HG02970 (cell line): ENCODE measurements around the gene C11orf68.

ENCODE experiments used
- ATAC-seq: cut with Tn5 transposase; IDR thresholded peaks from one replicate; pipeline ENCODE4 v1.9.1; 2021; ENCODE audit warnings: mild to moderate bottlenecking, moderate library complexity, moderate number of reproducible peaks; ENCODE audit not compliant: unreplicated experiment, low FRiP score

Gene C11orf68

DNA sequence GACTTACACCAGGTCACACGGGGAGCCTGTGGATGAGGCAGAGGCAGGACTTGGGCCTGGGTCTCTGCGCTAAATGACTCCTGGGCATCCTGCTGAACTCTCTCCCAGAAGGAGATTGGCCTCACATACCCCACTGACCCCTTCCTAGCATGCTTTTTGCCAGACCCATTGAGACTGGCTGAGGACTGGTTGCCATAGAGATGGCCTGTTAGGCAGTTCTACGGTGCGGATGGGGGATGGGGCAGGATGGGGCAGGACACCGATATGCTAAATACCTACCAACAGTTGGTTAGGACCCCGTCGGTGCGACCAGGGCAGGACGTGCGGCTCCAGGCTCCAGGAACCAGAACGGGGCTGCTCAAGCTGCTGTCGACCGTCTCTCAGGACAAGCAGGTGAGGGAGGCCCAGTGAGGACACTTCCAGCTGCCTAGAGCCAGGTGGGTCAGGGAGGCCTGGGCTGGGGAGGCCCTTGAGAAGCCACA is 26.6 kb upstream of the C11orf68 start, which contains the start of gene TSGA10IP:
Gene TSGA10IP, plus strand, starts transcription at position 51 of the 482 bp plus-strand sequence. Its CDS starts 196 bp downstream, at position 247.
- no peak for ATAC-seq

DNA sequence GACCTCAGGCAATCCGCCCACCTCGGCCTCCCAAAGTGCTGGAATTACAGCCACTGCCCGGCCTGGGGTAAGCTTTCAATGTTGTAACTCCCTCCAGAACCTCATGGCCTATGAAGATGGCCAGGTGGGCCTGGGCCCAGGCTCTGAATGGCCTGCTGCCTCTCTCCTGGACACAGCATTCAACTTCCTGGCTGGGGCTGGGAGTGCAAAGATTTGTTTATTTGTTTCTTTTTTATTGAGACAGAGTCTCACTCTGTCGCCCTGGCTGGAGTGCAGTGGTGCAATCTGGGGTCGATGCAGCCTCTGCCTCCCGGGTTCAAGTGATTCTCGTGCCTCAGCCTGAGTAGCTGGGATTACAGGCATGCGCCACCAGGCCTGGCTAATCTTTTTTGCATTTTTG is 25.9 kb upstream of the C11orf68 start:
- no peak for ATAC-seq

DNA sequence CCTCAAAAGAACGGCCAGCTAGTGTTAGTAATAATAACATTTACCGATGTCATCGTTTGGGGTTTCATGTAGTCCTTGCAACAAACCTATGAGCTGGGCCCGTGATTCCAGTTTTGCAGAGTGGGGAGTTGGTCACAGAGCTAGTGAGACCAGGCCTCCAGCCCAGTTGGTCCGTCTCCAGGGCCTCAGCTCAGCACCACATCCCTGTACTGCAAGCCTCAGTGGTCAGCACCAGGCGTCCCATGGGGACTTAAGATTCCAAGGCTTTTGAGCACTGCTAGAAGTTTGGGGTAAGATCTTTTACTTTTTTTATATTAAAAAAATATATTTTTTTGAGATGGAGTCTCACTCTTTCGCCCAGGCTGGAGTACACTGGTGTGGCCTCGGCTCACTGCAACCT is 25.3 kb upstream of the C11orf68 start:
- no peak for ATAC-seq

DNA sequence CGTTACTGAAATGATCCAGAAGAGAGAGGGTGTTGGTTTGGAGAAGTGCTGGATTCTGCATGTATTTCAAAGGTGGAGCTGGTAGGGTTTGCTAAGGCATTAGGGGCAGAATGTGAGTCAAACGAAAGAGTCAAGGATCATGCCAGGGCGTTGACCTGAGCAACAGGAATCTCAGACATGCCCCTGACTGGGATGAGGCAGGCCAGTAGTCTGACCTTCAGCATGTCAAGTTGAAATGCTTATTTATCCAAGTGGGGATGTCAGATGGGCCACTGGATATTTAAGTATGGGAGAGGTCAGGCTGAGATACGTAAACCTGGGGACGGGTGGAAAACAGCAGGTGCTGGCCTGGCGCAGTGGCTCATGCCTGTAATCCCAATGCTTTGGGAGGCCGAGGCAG is 23.7 kb upstream of the C11orf68 start:
- ATAC-seq = no peak

DNA sequence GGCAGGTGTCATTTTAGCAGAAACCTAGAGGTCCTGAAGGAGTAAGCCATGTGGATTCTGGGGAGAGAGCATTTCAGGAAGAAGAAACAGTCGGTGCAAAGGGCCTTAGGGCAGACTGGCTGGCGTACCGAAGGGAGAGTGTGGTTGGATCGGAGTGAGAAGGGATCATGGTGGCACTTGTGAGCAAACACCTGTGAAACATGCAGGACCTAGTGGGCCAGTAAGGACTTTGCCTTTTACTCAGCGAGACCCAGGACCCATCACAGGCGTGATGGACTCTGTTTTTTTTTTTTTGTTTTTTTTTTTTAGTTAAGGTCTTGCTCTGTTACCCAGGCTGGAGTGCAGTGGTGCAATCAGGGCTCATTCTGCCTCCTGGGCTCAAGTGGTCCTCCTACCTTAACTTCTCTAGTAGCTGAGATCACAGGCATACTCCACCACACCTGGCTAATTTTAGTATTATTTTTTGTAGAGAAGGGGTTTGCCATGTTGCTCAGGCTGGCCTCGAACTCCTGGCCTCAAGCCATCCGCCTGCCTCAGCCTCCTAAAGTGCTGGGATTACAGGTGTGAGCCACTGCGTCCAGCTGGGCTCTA is 23.0 kb upstream of the C11orf68 start:
- no peak for ATAC-seq

DNA sequence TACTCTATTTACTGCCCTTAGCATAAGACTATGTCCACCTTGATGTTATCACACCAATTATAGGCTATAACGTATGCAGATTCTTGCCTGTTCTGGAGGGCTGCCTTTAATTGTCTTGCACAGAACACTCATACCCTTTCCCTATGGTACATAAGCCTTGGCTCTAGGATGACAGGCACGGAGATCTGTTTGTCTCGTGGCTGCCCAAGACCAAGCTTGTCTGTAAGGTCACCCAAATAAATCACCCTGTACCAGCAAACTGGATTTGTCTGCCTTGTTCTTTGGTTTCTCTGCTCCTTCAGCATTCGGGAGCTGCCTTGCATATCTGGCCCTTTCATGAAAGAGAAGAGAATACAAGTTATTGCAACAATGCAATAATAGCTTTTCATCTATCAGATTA is 18.9 kb upstream of the C11orf68 start:
- no peak for ATAC-seq

DNA sequence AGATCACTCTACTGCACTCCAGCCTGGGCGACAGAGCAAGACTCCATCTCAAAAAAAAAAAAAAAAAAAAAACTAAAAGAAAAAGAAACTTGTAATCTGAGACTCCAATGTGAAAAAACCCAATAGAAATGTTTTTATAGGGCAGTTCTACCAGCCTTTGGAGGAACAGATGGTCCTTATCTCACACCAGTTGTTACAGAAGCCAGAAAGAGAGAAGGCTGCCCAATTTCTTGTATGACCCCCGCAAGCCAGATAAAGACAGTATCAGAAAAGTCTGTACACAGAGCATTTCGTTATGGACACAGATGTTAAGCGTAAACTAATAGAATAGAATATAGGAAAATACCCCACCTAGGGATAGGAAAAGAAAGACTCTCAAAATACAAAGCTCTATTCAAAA is 15.2 kb upstream of the C11orf68 start:
- no peak for ATAC-seq

DNA sequence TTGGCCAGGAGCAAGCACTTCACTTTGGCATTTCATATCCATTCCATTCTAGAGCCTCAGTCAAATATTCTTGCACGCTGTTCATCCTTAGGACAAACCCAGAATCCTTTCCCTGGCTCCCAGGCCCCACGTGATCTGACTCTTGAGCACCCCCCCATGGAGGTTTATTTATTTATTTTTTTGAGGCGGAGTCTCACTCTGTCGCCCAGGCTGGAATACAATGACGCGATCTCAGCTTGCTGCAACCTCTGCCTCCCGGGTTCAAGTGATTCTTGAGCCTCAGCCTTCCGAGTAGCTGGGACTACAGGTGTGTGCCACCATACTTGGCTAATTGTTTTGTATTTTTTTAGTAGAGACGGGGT is 13.7 kb upstream of the C11orf68 start:
- ATAC-seq = no peak

DNA sequence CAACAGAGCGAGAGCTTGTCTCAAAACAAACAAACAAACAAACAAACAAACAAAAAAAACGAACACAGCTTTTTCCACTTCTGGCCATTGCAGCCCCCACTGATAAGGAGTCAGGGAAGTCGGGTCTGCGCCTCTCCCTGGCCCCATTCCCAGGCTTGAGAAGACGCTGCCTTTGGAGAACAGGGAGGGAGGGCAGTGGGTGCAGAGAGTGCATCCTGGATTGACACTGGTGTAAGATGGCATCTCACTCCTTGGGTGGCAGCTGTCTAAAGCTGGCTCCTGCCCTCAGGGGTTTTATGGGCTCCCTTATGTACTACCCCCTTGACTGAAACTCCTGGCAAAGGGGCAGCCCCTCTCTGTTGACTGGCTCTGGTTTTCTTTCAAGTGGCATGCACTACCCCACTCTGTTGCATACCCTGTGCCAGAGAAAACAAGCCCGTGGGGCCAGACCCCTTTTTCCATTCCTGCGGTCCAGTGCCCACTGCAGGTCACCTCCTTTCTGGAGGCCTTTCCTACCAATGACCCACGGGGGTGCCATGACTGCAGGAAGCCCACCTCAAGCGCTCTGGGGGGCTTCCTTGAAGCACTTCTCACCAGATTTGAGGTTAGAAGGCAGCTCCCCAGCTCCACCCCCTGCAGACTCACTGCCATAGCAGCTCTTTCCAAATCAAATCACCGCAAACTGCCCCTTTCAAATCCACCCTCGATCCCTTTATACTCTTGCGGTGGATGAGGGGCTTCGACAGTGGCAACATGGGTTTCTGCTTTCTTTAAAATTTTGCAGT is 13.1 kb upstream of the C11orf68 start:
- ATAC-seq = no peak

DNA sequence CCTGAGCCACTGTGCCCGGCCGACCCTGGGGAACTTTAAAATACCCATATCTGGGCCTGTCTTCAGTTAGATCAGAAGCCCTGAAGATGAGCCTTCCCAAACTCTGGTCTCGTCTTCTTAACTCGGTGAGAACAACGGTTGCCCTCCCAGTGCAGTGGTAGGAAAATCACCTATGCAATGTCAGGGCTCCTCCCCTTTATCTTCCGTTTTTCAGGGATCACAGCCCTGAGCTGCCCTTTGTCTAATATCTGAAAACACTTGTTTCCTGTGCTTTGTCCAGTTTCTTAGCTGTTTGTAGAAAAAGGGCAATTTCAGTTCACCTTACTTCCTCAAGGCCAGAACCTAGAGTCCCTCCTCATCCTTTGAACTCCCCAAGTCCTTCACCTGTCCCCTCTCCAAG is 9.8 kb upstream of the C11orf68 start:
- no peak for ATAC-seq

DNA sequence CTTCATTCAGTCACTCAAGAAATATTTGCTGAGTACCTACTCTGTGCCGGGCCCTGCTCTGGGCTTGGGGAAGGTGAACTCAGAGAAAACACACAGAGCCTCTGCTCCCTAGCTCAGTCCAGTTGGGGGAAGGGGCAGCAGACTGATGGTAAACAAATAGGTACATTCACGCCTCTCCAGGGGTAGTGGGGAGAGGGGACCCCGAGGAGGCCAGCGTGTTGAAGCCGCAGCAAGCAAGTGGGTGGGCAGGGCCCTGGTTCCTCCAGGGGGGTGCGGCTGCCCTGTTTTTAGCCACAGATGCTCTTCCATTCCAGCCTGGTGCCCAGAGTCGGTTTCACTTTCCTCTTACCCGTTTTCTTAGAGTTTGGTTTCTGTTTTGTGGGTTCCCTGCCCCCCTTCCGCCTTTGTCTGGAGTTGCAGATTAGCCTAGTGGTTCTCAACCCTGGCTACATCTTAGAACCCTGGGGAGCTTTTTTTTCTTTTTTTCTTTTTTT is 9.1 kb upstream of the C11orf68 start:
- ATAC-seq = no peak

DNA sequence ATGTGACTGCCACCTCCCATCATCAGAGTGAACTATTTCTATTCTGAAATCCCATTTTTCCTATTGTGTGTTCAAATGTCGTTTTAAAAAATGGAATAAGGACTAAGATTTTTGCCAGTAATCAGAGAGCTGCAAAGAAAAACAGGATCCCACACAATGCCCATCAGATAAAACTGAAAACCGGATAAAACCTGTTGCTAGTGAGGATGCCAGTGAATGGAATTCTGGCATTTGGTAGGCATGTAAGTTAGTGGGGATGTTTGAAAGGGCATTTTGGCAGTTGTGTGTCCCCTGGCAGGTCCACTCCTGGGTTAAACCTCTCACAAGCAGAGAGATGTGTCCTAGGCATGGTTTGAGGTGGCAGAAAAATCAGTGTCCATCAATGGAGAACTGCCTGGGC is 6.5 kb upstream of the C11orf68 start:
- no peak for ATAC-seq

DNA sequence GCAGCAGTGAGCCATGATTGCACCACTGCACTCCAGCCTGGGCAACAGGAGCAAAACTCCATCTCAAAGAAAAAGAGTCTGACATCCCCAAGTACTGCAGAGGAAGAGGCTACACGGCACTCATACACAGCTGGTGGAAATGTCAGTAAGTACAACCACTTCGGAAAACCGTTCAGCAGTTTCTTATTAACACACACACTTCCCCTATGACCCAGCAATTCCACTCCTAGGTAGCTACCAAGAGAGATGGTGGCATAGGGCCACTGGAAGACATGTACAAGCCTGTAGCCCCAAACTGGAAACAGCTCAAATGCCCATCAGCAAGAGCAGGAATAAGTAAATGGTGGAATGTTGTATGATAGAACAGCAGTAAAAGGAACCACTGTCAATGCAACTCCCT is 3.7 kb upstream of the C11orf68 start:
- no peak for ATAC-seq

DNA sequence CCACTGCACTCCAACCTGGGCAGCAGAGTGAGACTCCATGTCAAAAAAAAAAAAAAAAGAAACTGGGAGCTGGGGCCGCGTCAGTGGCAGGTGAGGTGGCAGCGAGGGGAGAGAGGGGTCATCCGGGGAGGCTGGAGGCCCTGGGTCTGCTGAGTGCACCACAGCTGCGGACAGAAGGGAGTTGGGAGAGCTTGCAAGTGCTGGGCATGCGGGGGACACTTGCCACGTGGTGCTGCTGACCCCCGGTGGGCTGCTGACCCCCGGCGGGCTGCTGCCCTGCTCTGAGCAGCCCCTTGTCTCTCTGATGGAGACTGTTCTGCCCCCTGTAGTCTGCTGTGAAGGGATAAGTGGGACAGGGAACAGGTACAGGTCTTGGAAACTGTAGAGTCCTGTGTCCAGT is 3.0 kb upstream of the C11orf68 start:
- ATAC-seq = no peak

DNA sequence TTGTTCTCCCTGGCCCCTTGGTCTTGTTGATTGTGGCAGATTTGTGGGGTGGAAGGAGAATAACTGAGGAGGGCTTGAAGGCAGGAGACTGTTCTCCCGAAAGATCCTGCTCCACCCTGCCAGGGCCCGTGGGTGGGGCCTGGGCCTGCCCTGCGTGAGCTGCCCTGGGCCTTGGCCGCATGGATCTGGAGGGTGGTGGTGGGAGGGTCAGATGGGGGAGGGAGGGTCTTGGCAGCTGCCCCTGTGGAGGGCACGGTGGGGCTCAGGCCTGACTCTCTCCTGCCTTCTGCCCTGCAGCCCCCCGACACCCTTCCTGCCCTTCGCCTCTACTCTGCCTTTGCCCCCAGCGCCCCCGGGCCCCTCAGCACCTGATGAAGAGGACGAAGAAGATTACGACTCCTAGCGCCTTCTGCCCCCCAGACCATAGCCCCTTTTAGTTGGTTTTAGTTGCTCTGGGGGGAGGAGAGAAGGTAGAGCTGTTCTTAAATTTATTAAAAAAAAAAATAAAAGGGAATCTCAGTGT is 2.2 kb upstream of the C11orf68 start:
- ATAC-seq = no peak

DNA sequence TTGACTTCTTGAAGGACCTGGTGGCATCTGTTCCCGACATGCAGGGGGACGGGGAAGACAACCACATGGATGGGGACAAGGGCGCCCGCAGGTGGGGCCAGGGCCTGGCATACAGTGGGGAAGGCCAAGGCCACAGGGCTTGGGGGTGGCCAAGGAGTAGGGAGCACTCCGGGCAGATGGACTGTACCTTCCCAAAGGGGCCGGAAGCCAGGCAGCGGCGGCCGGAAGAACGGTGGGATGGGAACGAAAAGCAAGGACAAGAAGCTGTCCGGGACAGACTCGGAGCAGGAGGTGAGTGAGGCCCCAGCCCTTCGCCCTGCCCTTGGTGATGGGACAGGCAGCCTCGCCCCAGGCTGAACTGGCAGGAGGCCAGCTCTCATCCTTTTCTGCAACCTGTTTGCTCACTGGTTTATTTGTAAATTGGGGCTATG is 1.5 kb upstream of the C11orf68 start:
- ATAC-seq = no peak

DNA sequence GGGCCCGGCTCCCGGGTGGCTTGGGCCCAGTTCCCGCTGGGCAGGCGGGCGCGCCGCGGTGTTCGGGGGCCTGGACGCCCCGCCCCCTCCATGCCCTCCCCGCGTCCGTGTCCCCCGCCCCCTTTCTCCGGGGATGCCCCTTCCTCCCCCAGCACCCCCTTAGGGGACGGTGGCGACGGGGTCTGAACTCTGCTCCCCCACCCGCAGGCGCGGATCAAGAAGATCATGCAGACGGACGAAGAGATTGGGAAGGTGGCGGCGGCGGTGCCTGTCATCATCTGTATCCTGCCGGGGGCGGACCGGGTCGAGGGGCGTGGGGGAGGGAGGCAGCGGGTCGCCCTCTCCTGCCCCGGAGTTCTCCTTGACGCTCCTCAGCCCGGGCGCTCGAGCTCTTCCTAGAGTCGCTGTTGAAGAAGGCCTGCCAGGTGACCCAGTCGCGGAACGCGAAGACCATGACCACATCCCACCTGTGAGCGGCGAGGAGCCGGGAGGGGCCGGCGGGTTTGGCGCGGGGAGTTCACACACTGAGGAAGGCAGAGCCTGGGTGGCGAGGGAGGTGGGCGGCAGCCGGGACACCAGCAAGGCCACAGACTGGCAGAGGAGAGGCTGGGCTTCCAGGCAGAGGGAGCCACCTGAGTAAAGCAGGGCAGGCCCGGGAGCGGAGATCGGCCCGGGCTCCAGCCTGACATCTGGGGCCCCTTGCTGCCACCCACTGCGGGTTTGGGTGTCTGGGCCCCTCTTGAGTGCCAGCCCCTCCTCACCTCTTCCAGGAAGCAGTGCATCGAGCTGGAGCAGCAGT is 910 bp upstream of the C11orf68 start:
- ATAC-seq = peak; percentile 36

DNA sequence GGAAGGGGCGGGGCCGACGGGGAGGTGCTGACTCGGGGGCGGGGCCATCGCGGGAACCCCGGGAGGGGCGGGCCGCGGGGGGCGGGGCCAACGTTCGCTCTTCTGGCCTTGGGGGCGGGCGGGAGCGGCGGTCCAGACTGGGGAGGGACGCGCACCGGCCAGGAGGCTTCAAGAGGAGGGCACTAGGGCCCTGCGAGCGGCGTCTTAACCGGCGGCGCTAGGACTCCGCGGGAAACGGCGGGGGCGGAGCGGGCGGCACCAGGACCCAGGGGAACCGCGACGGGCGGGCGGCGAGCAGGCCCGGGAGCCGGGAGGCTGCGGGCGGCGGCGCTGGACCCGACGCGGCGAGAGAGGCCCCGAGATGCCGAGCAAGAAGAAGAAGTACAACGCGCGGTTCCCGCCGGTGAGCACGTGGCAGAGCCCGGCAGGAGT is 295 bp upstream of the C11orf68 start, which contains the start of gene DRAP1:
Gene DRAP1, plus strand, starts transcription at position 286 of the 432 bp plus-strand sequence. Its CDS starts 76 bp downstream, at position 362.
- peak; percentile 83 for ATAC-seq

DNA sequence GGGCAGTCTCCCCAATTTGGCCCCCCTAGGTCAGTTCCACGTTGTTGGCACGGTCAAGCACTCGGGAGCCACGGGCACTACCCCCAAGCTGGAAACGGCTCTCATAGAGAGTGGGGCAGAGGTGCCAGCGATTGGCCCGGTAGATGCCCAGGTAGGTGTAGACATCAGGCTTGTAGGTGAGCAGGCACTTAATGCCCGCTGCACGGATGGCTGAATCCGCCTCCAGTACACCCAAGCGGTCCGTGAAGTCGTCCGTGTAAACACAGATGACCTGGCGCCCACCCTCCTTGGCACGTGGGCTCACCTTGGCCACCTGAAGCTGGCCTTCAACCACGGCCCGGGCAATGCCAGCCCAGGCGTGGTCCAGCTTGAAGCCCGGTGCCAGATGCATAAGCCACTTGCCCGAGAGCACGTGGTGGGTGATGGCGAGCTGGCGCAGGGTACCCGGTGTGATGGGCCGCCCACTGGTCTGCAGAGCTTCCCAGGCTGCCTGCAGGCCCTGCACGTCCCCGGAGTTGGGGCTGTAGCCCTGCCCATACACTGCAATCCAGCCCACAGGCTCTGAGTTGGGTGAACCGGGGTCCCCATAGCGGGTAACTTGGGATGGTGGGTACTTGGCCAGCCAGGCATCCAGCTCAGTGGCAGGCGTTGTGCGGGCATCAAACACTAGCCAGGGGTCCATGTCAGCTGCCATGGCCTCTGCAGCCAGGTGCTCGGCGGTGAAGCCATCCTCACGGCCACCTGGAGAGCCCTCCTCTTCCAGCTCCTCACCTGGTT is 1.2 kb downstream of the C11orf68 start:
- no peak for ATAC-seq

DNA sequence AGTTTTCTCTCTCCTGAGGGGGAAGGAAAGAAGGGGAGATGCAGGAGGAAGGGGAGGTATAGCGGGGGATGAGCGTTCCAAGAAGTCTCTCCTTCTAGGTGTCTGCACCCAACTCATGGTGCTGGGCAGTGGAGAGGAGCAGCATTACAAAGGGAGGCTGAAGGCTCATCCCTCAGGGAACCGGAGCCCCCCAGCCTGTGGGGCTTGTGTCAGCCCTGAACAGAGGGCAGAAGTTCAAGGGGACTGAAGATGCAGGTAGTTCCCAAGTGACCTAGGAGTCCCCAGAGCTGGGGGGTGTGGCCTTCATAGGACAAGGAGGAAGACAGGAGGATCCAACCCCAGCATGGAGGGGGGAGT is 1.8 kb downstream of the C11orf68 start:
- ATAC-seq = no peak
